Breast epithelium (tissue), 4 donors: ENCODE results near the gene ZNF888. TPM values are rescaled to one million over a fixed set of nuclear protein-coding genes. Genes with fewer than 3 reads are reported as not detected.

Experiments used
- DNase-seq, 2 donors: peaks; one replicate each; pipeline ENCODE4 v3.0.0-alpha.2; 2019; ENCODE audit warnings: low spot score in 2 of 2
- H3K27ac ChIP-seq, 2 donors: fragments of 200-600 bp; sonication (generic) in 1 of 2; one replicate each; pipeline ENCODE4 v1.5.1; 2016 to 2019; ENCODE audit warnings: mild to moderate bottlenecking in 1 of 2
- H3K27me3 ChIP-seq, 2 donors: fragments of 200-600 bp; sonication (generic) in 1 of 2; one replicate each; pipeline versions ENCODE4 v1.5.1 to v1.6.0; 2017 to 2019; ENCODE audit warnings: control low read depth in 1 of 2, mild to moderate bottlenecking in 1 of 2
- H3K36me3 ChIP-seq: fragments of 200-600 bp; one replicate; pipeline ENCODE4 v1.5.1; 2019
- H3K4me1 ChIP-seq, 2 donors: fragments of 200-600 bp; sonication (generic); one replicate each; pipeline ENCODE4 v1.5.1; 2016 to 2019; ENCODE audit warnings: control low read depth in 1 of 2
- H3K4me3 ChIP-seq, 3 donors: fragments of 200-600 bp; sonication (generic); 1 replicate in 2 of 3; 2 replicates in 1 of 3; pipeline ENCODE4 v1.5.1; 2016 to 2019; ENCODE audit warnings: mild to moderate bottlenecking in 3 of 3, moderate library complexity in 2 of 3
- H3K9me3 ChIP-seq, 2 donors: fragments of 200-600 bp; sonication (generic) in 1 of 2; one replicate each; pipeline ENCODE4 v1.5.1; 2016 to 2019; ENCODE audit warnings: control low read depth in 1 of 2
- POLR2A ChIP-seq: fragments of 450-650 bp; IDR thresholded peaks from one replicate; pipeline ENCODE4 v1.6.1; 2016; ENCODE audit warnings: antibody characterized with exemption, mild to moderate bottlenecking, moderate library complexity
- POLR2AphosphoS5 ChIP-seq, 3 donors: sonication (generic); formaldehyde crosslinking; IDR thresholded peaks; one replicate each; pipeline ENCODE4 v1.6.1; 2017; ENCODE audit warnings: antibody characterized with exemption in 3 of 3
- intact Hi-C: fragments of 100-400 bp; cut with DNase I; formaldehyde crosslinking; loops from one replicate; pipeline ENCODE4 v1.15.1; 2023; ENCODE audit warnings: low total_unique reads
- total RNA-seq, 3 donors: library from RNA; depleted of rRNA; stranded (reverse); fragments of >200 nt; gene quantifications; one replicate each; pipeline ENCODE4 v1.1.0, GENCODE V29; 2016
- TF ChIP-seq, protein P1 (sequence below), 3 donors: fragments of 450-650 bp; IDR thresholded peaks; one replicate each; pipeline ENCODE4 v1.5.1; 2016 to 2017; ENCODE audit warnings: antibody characterized with exemption in 3 of 3, mild to moderate bottlenecking in 3 of 3, moderate library complexity in 3 of 3

The ZNF888 gene
- total RNA-seq, 3 donors from 2014 or later: 4.5 to 10.0 (median 5.2) TPM

DNA sequence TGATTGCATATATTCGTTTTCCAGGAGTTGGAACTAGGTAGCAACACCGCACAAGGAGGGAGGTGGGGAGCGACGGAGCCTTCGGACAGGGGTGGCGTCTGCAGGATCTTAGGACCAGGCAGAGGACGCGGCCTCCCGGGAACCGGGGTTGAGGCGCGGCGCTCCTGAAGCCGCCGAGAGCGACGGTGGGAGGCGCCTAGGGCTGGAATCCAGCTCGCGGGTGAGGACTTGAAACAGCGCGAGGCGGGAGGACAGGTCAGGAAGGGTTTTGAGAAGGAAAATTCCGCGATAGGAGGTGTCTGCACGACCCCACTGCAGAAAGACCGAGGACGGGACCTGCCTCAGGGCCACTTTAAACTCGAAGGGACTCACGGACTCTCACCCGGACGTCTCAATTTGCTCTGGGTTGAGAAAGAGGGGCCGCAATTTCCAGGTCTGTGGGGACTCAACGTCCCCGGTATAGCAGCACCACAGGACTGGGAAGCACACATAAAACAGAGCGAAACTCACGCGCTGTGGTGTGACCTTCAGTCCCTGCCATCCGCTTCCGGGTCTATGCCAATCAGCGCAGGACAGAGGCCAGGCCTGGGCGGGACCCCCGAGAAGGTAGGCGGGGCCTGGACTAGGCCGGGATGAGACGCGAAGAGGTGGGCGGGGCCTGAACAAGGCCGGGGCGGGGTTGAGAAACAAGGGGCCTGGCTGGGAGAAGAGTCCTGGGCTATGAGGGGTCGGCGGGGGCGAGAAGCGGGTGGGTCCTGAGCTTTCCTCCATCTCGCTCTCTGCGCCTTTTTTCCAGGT, 25.9 kb downstream of the ZNF888 start, which contains the start of gene ZNF320:
Gene ZNF320 (minus strand): TSS at position 498 of the 798 bp plus-strand sequence. CDS start 7,380 bp downstream, outside the sequence.
- H3K36me3 ChIP-seq: no peaks in the 10 kb centered on the region
- H3K9me3 ChIP-seq: no peaks in the 10 kb centered on the region
- intact Hi-C loops: no loop called here
- peak within 1 kb of the TSS; percentile 93 to 95 for H3K27ac ChIP-seq
- TF ChIP-seq, protein P1, sequence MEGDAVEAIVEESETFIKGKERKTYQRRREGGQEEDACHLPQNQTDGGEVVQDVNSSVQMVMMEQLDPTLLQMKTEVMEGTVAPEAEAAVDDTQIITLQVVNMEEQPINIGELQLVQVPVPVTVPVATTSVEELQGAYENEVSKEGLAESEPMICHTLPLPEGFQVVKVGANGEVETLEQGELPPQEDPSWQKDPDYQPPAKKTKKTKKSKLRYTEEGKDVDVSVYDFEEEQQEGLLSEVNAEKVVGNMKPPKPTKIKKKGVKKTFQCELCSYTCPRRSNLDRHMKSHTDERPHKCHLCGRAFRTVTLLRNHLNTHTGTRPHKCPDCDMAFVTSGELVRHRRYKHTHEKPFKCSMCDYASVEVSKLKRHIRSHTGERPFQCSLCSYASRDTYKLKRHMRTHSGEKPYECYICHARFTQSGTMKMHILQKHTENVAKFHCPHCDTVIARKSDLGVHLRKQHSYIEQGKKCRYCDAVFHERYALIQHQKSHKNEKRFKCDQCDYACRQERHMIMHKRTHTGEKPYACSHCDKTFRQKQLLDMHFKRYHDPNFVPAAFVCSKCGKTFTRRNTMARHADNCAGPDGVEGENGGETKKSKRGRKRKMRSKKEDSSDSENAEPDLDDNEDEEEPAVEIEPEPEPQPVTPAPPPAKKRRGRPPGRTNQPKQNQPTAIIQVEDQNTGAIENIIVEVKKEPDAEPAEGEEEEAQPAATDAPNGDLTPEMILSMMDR (IDR thresholded peaks at IDR 0.05): peak in 1 of 3 donors; percentile 13
- TF ChIP-seq POLR2AphosphoS5 (IDR thresholded peaks at IDR 0.05) (peak; percentile 61 to 80 (median 80)), POLR2A (peak; percentile 69)
- peak; percentile 96 to 97 for DNase-seq
- peak within 1 kb of the TSS; percentile 69 to 84 (median 78) for H3K4me3 ChIP-seq
- peaks cover 0 to 5% of the 10 kb centered on the region in 2 donors for H3K4me1 ChIP-seq
- no peaks in the 10 kb centered on the region for H3K27me3 ChIP-seq

DNA sequence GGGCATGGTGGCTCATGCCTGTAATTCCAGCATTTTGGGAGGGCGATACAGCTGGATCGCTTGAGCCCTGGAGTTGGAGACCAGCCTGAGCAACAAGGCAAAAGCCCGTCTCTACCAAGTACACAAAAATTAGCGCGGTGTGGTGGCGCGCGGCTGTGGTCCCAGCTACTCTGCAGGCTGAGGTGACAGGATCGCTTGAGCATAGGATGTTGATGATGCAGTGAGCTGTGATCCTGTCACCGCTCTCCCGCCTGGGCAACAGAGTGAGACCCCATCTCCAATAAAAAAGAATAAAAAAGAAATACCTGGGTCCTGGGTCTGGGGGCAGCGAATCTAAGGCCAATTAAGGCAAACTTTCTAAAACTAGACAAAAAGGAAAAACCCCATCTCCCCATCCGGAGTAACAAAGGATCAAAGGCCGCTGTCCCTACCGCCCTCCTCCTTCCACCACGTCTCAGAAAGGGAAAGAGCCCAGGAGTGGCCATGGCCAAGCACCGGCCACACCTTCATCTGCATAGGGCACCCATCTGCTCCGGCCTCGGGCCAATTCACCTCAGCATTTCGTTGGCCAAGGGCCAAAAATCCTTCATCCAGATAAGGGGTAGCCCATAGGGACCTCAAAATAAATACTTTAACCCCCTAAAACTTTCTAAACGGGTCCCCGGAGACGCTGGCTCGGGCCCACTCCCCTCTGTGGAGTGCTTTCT, 26.6 kb downstream of the ZNF888 start:
- H3K4me1 ChIP-seq: peaks cover 0 to 5% of the 10 kb centered on the region in 2 donors
- TF ChIP-seq, protein P1 (IDR thresholded peaks at IDR 0.05): no peak
- TF ChIP-seq POLR2A (no peak), POLR2AphosphoS5 (IDR thresholded peaks at IDR 0.05) (no peak)
- intact Hi-C loops: no loop called here
- no peak for DNase-seq
- H3K9me3 ChIP-seq: no peaks in the 10 kb centered on the region
- H3K4me3 ChIP-seq: peak overlapping the region; percentile 69 to 84 (median 78)
- H3K36me3 ChIP-seq: no peaks in the 10 kb centered on the region
- no peaks in the 10 kb centered on the region for H3K27me3 ChIP-seq
- peak overlapping the region; percentile 93 to 95 for H3K27ac ChIP-seq

DNA sequence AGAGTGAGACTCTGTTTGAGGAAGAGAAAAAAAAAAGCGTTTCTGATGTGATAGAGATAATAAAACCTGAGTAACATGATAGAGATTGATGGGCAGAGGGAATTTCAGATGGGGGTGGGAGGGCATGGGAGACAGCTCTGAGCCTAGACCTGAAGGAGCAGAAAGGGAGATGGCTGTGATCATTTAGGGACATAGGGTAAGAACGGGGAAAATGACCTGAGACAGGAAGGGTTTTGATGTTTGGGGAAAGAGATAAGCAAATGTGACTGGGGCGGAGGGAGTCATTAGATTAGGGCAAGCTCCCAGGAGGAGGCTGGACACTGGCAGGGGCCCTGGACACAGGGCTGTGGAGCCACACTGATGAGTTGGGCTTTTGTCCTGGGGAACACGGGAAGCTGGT, 31.9 kb downstream of the ZNF888 start:
- Histone ChIP-seq H3K27me3 (no peaks in the 10 kb centered on the region), H3K9me3 (no peaks in the 10 kb centered on the region), H3K36me3 (no peaks in the 10 kb centered on the region), H3K4me1 (no peaks in the 10 kb centered on the region), H3K27ac (no peak overlapping the region), H3K4me3 (no peak overlapping the region)
- intact Hi-C loops: no loop called here
- TF ChIP-seq, protein P1 (IDR thresholded peaks at IDR 0.05): no peak
- TF ChIP-seq POLR2AphosphoS5 (IDR thresholded peaks at IDR 0.05): no peak
- no peak for TF ChIP-seq POLR2A
- DNase-seq: no peak

DNA sequence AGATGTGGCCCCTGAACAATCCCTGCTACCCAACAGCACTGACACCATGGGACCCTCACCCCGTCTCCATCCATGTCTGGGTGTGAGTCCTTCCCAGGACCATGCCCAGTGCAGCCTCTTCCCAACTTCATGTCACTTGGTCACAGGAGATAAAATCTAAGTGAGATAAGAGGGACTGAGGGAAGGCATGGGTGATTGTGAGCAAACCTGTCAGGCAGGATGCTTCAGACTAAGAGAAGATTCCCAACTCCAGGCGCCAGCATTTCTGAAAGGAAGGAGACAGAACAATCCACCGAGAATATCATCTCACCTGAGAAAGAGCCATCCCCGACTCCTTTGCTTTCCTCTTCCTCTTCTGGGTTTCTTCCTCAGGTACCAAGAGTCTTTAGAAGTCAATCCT, 33.3 kb downstream of the ZNF888 start:
- no peak for DNase-seq
- no peaks in the 10 kb centered on the region for H3K4me1 ChIP-seq
- H3K27me3 ChIP-seq: no peaks in the 10 kb centered on the region
- no peaks in the 10 kb centered on the region for H3K9me3 ChIP-seq
- intact Hi-C loops: no loop called here
- TF ChIP-seq, protein P1 (IDR thresholded peaks at IDR 0.05): no peak
- TF ChIP-seq POLR2A: no peak
- no peak for TF ChIP-seq POLR2AphosphoS5 (IDR thresholded peaks at IDR 0.05)
- no peak overlapping the region for H3K27ac ChIP-seq
- H3K36me3 ChIP-seq: no peaks in the 10 kb centered on the region
- no peak overlapping the region for H3K4me3 ChIP-seq

DNA sequence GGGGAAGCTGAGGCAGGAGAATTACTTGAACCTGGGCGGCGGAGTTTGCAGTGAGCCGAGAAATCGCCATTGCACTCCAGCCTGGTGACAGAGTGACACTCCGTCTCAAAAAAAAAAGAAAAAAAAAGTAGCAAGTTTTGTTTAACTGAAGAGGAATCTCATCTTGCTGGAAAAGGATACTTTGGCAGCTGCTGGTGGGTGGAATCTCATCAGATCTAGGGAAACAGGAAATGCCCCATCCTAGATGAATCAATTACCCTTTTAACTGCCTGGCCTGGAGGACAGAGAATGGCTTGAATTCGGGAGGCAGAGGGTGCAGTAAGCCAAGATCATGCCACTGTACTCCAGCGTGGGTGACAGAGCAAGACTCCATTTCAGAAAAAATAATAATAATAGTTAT, 34.2 kb downstream of the ZNF888 start:
- H3K36me3 ChIP-seq: no peaks in the 10 kb centered on the region
- intact Hi-C loops: no loop called here
- H3K27ac ChIP-seq: no peak overlapping the region
- TF ChIP-seq POLR2A (no peak), POLR2AphosphoS5 (IDR thresholded peaks at IDR 0.05) (no peak)
- TF ChIP-seq, protein P1 (IDR thresholded peaks at IDR 0.05): no peak
- H3K4me3 ChIP-seq: no peak overlapping the region
- no peak for DNase-seq
- no peaks in the 10 kb centered on the region for H3K27me3 ChIP-seq
- H3K9me3 ChIP-seq: peaks cover 0 to 3% of the 10 kb centered on the region in 2 donors
- no peaks in the 10 kb centered on the region for H3K4me1 ChIP-seq
